Caco-2 (cell line): ENCODE measurements around the gene PARP1. TPM values are rescaled to one million over a fixed set of nuclear protein-coding genes. Genes with fewer than 3 reads are reported as not detected.

Experiments used
- BruUV-seq: library from RNA; stranded (reverse); fragments of 400-500 nt; replicated peaks from 2 replicates; lab custom pipeline; 2021; lab: Mats Ljungman, UMichigan
- CTCF ChIA-PET: fragments of 300-600 bp; sonication (Branson Sonifier 250); formaldehyde crosslinking; loops from one replicate; lab custom pipeline; 2022; ENCODE audit warnings: antibody characterized with exemption; lab: Charles Lee
- POLR2A ChIA-PET: fragments of 300-600 bp; sonication (Branson Sonifier 250); formaldehyde crosslinking; loops from one replicate; lab custom pipeline; 2022; ENCODE audit warnings: antibody characterized with exemption; lab: Charles Lee
- DNase-seq, 2 experiments: peaks; one replicate each; pipeline versions ENCODE4 v3.0.0 to v3.0.0-alpha.2; 2020 to 2022
- H3K27me3 ChIP-seq: replicated peaks from 2 replicates; pipeline ENCODE4 v1.6.0; 2011; ENCODE audit warnings: low read length; ENCODE audit not compliant: control insufficient read depth, insufficient read depth
- H3K36me3 ChIP-seq: 2 replicates; pipeline ENCODE4 v1.5.1; 2011; ENCODE audit warnings: low read length; ENCODE audit not compliant: control insufficient read depth, insufficient read depth
- H3K4me1 ChIP-seq: fragments of 250-450 bp; sonication (Bioruptor Pico); 2 replicates; pipeline ENCODE4 v1.5.1; 2020; ENCODE audit warnings: mild to moderate bottlenecking
- H3K4me3 ChIP-seq: 2 replicates; pipeline ENCODE4 v1.5.1; 2011; ENCODE audit warnings: low read depth, mild to moderate bottlenecking, control low read depth, low read length
- H3K9me3 ChIP-seq: fragments of 250-450 bp; sonication (Bioruptor Pico); 2 replicates; pipeline ENCODE4 v1.5.1; 2020; ENCODE audit warnings: mild to moderate bottlenecking, moderate library complexity
- H3K27ac Mint-ChIP-seq: one replicate; pipeline ENCODE4 v1.8.0; 2022; ENCODE audit warnings: mixed read lengths; ENCODE audit not compliant: unreplicated experiment
- H3K27me3 Mint-ChIP-seq: one replicate; pipeline ENCODE4 v1.8.0; 2022; ENCODE audit warnings: mixed read lengths; ENCODE audit not compliant: insufficient read depth, unreplicated experiment
- H3K36me3 Mint-ChIP-seq: one replicate; pipeline ENCODE4 v1.8.0; 2022; ENCODE audit warnings: mild to moderate bottlenecking, mixed read lengths; ENCODE audit not compliant: insufficient read depth, unreplicated experiment
- H3K4me1 Mint-ChIP-seq: one replicate; pipeline ENCODE4 v1.8.0; 2022; ENCODE audit warnings: low read depth, mixed read lengths; ENCODE audit not compliant: unreplicated experiment
- H3K4me3 Mint-ChIP-seq: one replicate; pipeline ENCODE4 v1.8.0; 2022; ENCODE audit warnings: mild to moderate bottlenecking, moderate library complexity, mixed read lengths; ENCODE audit not compliant: unreplicated experiment
- H3K9me3 Mint-ChIP-seq: one replicate; pipeline ENCODE4 v1.8.0; 2022; ENCODE audit warnings: mixed read lengths; ENCODE audit not compliant: unreplicated experiment
- CTCF ChIP-seq, 2 experiments: fragments of 200-600 bp in 1 of 2; IDR thresholded peaks; 1 replicate in 1 of 2; 2 replicates in 1 of 2; pipeline versions ENCODE4 v1.5.1 to v1.8.0; 2011 to 2022; ENCODE audit warnings: antibody characterized with exemption in 1 of 2, control low read depth in 1 of 2, inconsistent platforms in 1 of 2, low read depth in 1 of 2, low read length in 1 of 2, mild to moderate bottlenecking in 1 of 2, moderate library complexity in 1 of 2; ENCODE audit not compliant: insufficient read depth in 1 of 2, severe bottlenecking in 1 of 2, unreplicated experiment in 1 of 2
- intact Hi-C: fragments of 100-400 bp; cut with micrococcal nuclease; formaldehyde crosslinking; loops from one replicate; pipeline ENCODE4 v1.10.0; 2022; ENCODE audit not compliant: unreplicated experiment
- total RNA-seq: library from RNA; stranded (reverse); gene quantifications from 2 replicates; pipeline ENCODE4 v1.2.3, GENCODE V29; 2022

PARP1 gene
- total RNA-seq, 1 experiment from 2014 or later = 136 TPM

- Histone ChIP-seq H3K4me3 (no peak overlapping the region), H3K27me3 (no peaks in the 10 kb centered on the region), H3K4me1 (no peaks in the 10 kb centered on the region), H3K36me3 (no peaks in the 10 kb centered on the region), H3K9me3 (no peaks in the 10 kb centered on the region; the same call in 1 of the 2 replicates)
- H3K4me1 Mint-ChIP-seq = no peaks in the 10 kb centered on the region
- intact Hi-C loops = loop anchor here (2.0 kb wide), 1 partner anchor 18 kb away; no protein-coding TSS in a partner anchor
- no peak overlapping the region for H3K4me3 Mint-ChIP-seq
- H3K27me3 Mint-ChIP-seq = peaks cover 2% of the 10 kb centered on the region
- TF ChIP-seq CTCF (IDR thresholded peaks at IDR 0.05; ENCODE audit: insufficient read depth in 1 of 2, low read depth in 1 of 2, low read length in 1 of 2, severe bottlenecking in 1 of 2, unreplicated experiment in 1 of 2) = no peak
- BruUV-seq = no TSS peak
- no peak overlapping the region for H3K27ac Mint-ChIP-seq
- ChIA-PET CTCF (no interaction called here), POLR2A (no interaction called here)
- H3K36me3 Mint-ChIP-seq = no peaks in the 10 kb centered on the region
- no peaks in the 10 kb centered on the region for H3K9me3 Mint-ChIP-seq
- no peak for DNase-seq
These were observed 83.4 kb downstream of the PARP1 start for GRCh38 chr1:226324479-226324878.

DNA sequence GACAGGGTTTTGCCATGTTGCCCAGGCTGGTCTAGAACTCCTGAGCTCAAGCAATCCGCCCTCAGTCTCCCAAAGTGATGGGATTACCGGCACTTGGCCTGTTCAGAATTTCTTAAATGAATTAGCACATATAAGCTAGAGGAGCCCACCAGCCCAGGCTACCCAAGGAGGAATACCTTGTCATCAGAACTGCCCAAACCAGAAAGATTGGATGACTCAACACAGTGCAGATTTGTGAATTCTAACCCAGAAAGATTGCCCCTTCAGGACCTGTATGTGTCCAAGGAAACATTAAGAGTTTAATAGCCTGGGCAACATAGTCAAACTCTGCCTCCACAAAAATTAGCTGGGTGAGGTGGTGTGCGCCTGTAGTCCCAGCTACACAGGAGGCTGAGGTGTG is 84.9 kb downstream of the PARP1 start:
- H3K27me3 Mint-ChIP-seq = peaks cover 2% of the 10 kb centered on the region
- ChIA-PET CTCF (interaction anchor here (1.0 kb wide), 1 partner anchor 261 kb away, joined by 3 read pairs; no protein-coding TSS in a partner anchor), POLR2A (interaction anchor here (1.1 kb wide), 1 partner anchor 13 kb away, joined by 3 read pairs; no protein-coding TSS in a partner anchor)
- no peak overlapping the region for H3K4me3 Mint-ChIP-seq
- Histone ChIP-seq H3K4me3 (no peak overlapping the region), H3K9me3 (no peaks in the 10 kb centered on the region; the same call in 1 of the 2 replicates), H3K36me3 (no peaks in the 10 kb centered on the region), H3K4me1 (no peaks in the 10 kb centered on the region), H3K27me3 (no peaks in the 10 kb centered on the region)
- no peak for DNase-seq
- no TSS peak for BruUV-seq
- intact Hi-C loops = no loop called here
- no peak overlapping the region for H3K27ac Mint-ChIP-seq
- no peaks in the 10 kb centered on the region for H3K4me1 Mint-ChIP-seq
- TF ChIP-seq CTCF (IDR thresholded peaks at IDR 0.05; ENCODE audit: insufficient read depth in 1 of 2, low read depth in 1 of 2, low read length in 1 of 2, severe bottlenecking in 1 of 2, unreplicated experiment in 1 of 2) = no peak
- no peaks in the 10 kb centered on the region for H3K9me3 Mint-ChIP-seq
- H3K36me3 Mint-ChIP-seq = no peaks in the 10 kb centered on the region

DNA sequence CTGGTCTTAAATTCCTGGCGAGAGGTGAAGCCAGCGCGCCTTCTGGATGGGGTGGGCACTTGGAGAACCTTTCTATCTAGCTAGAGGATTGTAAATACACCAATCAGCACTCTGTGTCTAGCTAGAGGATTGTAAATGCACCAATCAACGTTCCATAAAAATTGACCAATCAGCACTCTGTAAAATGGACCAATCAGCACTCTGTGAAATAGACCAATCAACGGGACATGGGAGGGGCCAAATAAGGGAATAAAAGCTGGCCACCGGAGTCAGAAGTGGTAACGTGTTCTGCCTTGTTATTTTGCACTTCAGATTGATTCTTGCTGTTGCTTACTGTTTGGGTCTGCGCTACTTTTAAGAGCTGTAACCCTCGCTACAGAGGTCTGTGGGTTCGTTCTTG is 87.0 kb downstream of the PARP1 start:
- ChIA-PET CTCF (no interaction called here), POLR2A (interaction anchor here (0.6 kb wide), 1 partner anchor 11 kb away, joined by 4 read pairs; no protein-coding TSS in a partner anchor)
- no peaks in the 10 kb centered on the region; the same call in 1 of the 2 replicates for H3K9me3 ChIP-seq
- BruUV-seq = no TSS peak
- H3K4me1 ChIP-seq = no peaks in the 10 kb centered on the region
- H3K4me3 ChIP-seq = no peak overlapping the region
- no peak overlapping the region for H3K27ac Mint-ChIP-seq
- H3K4me3 Mint-ChIP-seq = no peak overlapping the region
- no peaks in the 10 kb centered on the region for H3K9me3 Mint-ChIP-seq
- peaks cover 2% of the 10 kb centered on the region for H3K27me3 Mint-ChIP-seq
- H3K4me1 Mint-ChIP-seq = no peaks in the 10 kb centered on the region
- H3K27me3 ChIP-seq = no peaks in the 10 kb centered on the region
- intact Hi-C loops = no loop called here
- DNase-seq = no peak
- no peaks in the 10 kb centered on the region for H3K36me3 Mint-ChIP-seq
- TF ChIP-seq CTCF (IDR thresholded peaks at IDR 0.05; ENCODE audit: insufficient read depth in 1 of 2, low read depth in 1 of 2, low read length in 1 of 2, severe bottlenecking in 1 of 2, unreplicated experiment in 1 of 2) = no peak
- H3K36me3 ChIP-seq = no peaks in the 10 kb centered on the region
